SK-N-SH (cell line): ENCODE measurements around the gene WASHC3. TPM values are rescaled to one million over a fixed set of nuclear protein-coding genes. Genes with fewer than 3 reads are reported as not detected.

ENCODE experiments used
- CTCF ChIA-PET: fragments of 300-600, 350-600 bp; formaldehyde crosslinking; extraction: SDS; loops from one replicate; lab custom pipeline; 2021; lab: Yijun Ruan, JAX
- POLR2A ChIA-PET: fragments of 350-600 bp; sonication (Branson Sonifier 250); formaldehyde crosslinking; extraction: SDS; loops from one replicate; lab custom pipeline; 2020; ENCODE audit warnings: antibody characterized with exemption, inconsistent platforms; lab: Yijun Ruan, JAX
- DNase-seq: peaks from one replicate; pipeline ENCODE4 v3.0.0; 2012
- H2AFZ ChIP-seq: fragments of 200-600 bp; sonication (generic); 2 replicates; pipeline ENCODE4 v1.8.1; 2016; ENCODE audit warnings: antibody characterized with exemption, mild to moderate bottlenecking, low read depth
- H3F3A ChIP-seq: fragments of 200-600 bp; sonication (generic); replicated peaks from 2 replicates; pipeline ENCODE3; 2016; ENCODE audit warnings: antibody characterized with exemption, mild to moderate bottlenecking; ENCODE audit not compliant: insufficient read depth
- H3K27ac ChIP-seq, 2 experiments: fragments of 200-500 bp in 1 of 2; fragments of 200-600 bp in 1 of 2; sonication (Bioruptor generic) in 1 of 2; sonication (generic), shearing (Covaris generic) in 1 of 2; 2 replicates each; pipeline versions ENCODE4 v1.5.1 to v1.6.1; 2014 to 2016; ENCODE audit warnings: low read depth in 2 of 2, inconsistent platforms in 1 of 2, low read length in 1 of 2, mild to moderate bottlenecking in 1 of 2, mixed read lengths in 1 of 2
- H3K27me3 ChIP-seq: fragments of 200-600 bp; sonication (generic), shearing (Covaris generic); 2 replicates; pipeline ENCODE4 v1.6.1; 2016; ENCODE audit warnings: mixed run types; ENCODE audit not compliant: insufficient read depth
- H3K36me3 ChIP-seq, 2 experiments: fragments of 200-500 bp in 1 of 2; fragments of 200-600 bp in 1 of 2; sonication (Bioruptor generic) in 1 of 2; sonication (generic) in 1 of 2; replicated peaks in 1 of 2; 2 replicates each; pipeline versions ENCODE3 to v1.5.1; 2014 to 2016; ENCODE audit warnings: low read length in 1 of 2, mild to moderate bottlenecking in 1 of 2; ENCODE audit not compliant: insufficient read depth in 2 of 2, control insufficient read depth in 1 of 2
- H3K4me1 ChIP-seq, 2 experiments: fragments of 200-500 bp in 1 of 2; fragments of 200-600 bp in 1 of 2; sonication (Bioruptor generic) in 1 of 2; sonication (generic), shearing (Covaris generic) in 1 of 2; 2 replicates each; pipeline versions ENCODE4 v1.5.1 to v1.6.1; 2014 to 2016; ENCODE audit warnings: low read depth in 1 of 2, low read length in 1 of 2, mixed run types in 1 of 2; ENCODE audit not compliant: insufficient read depth in 2 of 2, control insufficient read depth in 1 of 2
- H3K4me2 ChIP-seq: fragments of 200-600 bp; sonication (generic), shearing (Covaris generic); 2 replicates; pipeline ENCODE4 v1.6.1; 2017; ENCODE audit warnings: mixed run types
- H3K4me3 ChIP-seq, 2 experiments: fragments of 200-500 bp in 1 of 2; fragments of 200-600 bp in 1 of 2; sonication (Bioruptor generic) in 1 of 2; sonication (generic), shearing (Covaris generic) in 1 of 2; 2 replicates each; pipeline versions ENCODE4 v1.5.1 to v1.8.1; 2014 to 2016; ENCODE audit warnings: low read depth in 2 of 2, inconsistent platforms in 1 of 2, low read length in 1 of 2, mild to moderate bottlenecking in 1 of 2, mixed read lengths in 1 of 2, moderate library complexity in 1 of 2
- H3K79me2 ChIP-seq: fragments of 200-600 bp; sonication (generic); 2 replicates; pipeline ENCODE4 v1.8.1; 2017; ENCODE audit warnings: mild to moderate bottlenecking; ENCODE audit not compliant: insufficient read depth
- H3K9ac ChIP-seq: fragments of 200-600 bp; sonication (generic); 2 replicates; pipeline ENCODE4 v1.6.1; 2017; ENCODE audit warnings: mixed run types
- H3K9me2 ChIP-seq: fragments of 200-600 bp; sonication (generic); 2 replicates; pipeline ENCODE4 v1.6.1; 2017; ENCODE audit warnings: mixed run types
- H3K9me3 ChIP-seq: fragments of 200-600 bp; sonication (generic); 2 replicates; pipeline ENCODE4 v1.6.1; 2017; ENCODE audit warnings: mixed run types, mild to moderate bottlenecking, moderate library complexity
- H4K20me1 ChIP-seq: fragments of 200-600 bp; sonication (generic); 2 replicates; pipeline ENCODE4 v1.6.1; 2017; ENCODE audit warnings: mild to moderate bottlenecking, mixed run types; ENCODE audit not compliant: insufficient read depth
- CHD2 ChIP-seq: fragments of 150-350 bp; IDR thresholded peaks from 2 replicates; pipeline ENCODE4 v1.6.1; 2018; ENCODE audit warnings: low read length; ENCODE audit not compliant: partially characterized antibody
- CTCF ChIP-seq: fragments of 200-600 bp; sonication (generic); IDR thresholded peaks from 2 replicates; pipeline ENCODE4 v1.6.1; 2017; ENCODE audit warnings: antibody characterized with exemption, mild to moderate bottlenecking, moderate library complexity
- ELF1 ChIP-seq: IDR thresholded peaks from 2 replicates; pipeline ENCODE4 v1.4.0; 2012
- EP300 ChIP-seq, 2 experiments: IDR thresholded peaks; 2 replicates each; pipeline versions ENCODE4 v1.4.0 to v1.6.1; 2012; ENCODE audit warnings: borderline replicate concordance in 1 of 2, low read depth in 1 of 2, low read length in 1 of 2
- EZH2phosphoT487 ChIP-seq: fragments of 200-600 bp; sonication (generic); IDR thresholded peaks from 2 replicates; pipeline ENCODE4 v1.6.1; 2017; ENCODE audit warnings: low read depth, mixed run types, mild to moderate bottlenecking, antibody characterized with exemption, moderate library complexity, borderline replicate concordance
- FOSL2 ChIP-seq: IDR thresholded peaks from 2 replicates; pipeline ENCODE4 v1.4.0; 2012; ENCODE audit warnings: low read depth, mild to moderate bottlenecking, moderate library complexity, borderline replicate concordance
- GABPA ChIP-seq: IDR thresholded peaks from 2 replicates; pipeline ENCODE4 v1.4.0; 2012; ENCODE audit warnings: low read depth, mild to moderate bottlenecking
- GATA2 ChIP-seq: sonication (generic); formaldehyde crosslinking; IDR thresholded peaks from 2 replicates; pipeline ENCODE4 v1.5.0; 2020; ENCODE audit warnings: mild to moderate bottlenecking, missing genetic modification reagents
- JUND ChIP-seq: IDR thresholded peaks from 2 replicates; pipeline ENCODE4 v1.4.0; 2012
- MAX ChIP-seq: IDR thresholded peaks from 2 replicates; pipeline ENCODE4 v1.4.0; 2012; ENCODE audit warnings: low read depth
- MXI1 ChIP-seq: IDR thresholded peaks from 2 replicates; pipeline ENCODE4 v1.6.1; 2012; ENCODE audit warnings: mild to moderate bottlenecking, low read depth, low read length, improper control_type of control experiment
- RAD21 ChIP-seq: IDR thresholded peaks from 2 replicates; pipeline ENCODE4 v1.6.1; 2012; ENCODE audit warnings: mild to moderate bottlenecking, low read length
- RCOR1 ChIP-seq: fragments of 150-350 bp; IDR thresholded peaks from 2 replicates; pipeline ENCODE4 v1.6.1; 2017; ENCODE audit warnings: antibody characterized with exemption, low read length
- RXRA ChIP-seq: IDR thresholded peaks from 2 replicates; pipeline ENCODE4 v1.4.0; 2012; ENCODE audit warnings: low read depth, mild to moderate bottlenecking, borderline replicate concordance
- SIN3A ChIP-seq: IDR thresholded peaks from 2 replicates; pipeline ENCODE4 v1.6.1; 2012; ENCODE audit warnings: low read depth, mild to moderate bottlenecking, low read length, moderate library complexity, borderline replicate concordance
- TAF1 ChIP-seq: IDR thresholded peaks from 2 replicates; pipeline ENCODE4 v1.6.1; 2012; ENCODE audit warnings: low read depth, mild to moderate bottlenecking, low read length, moderate library complexity, borderline replicate concordance
- TCF12 ChIP-seq: IDR thresholded peaks from 2 replicates; pipeline ENCODE4 v1.4.0; 2012
- TEAD4 ChIP-seq: IDR thresholded peaks from 2 replicates; pipeline ENCODE4 v1.4.0; 2012; ENCODE audit warnings: mild to moderate bottlenecking, borderline replicate concordance; ENCODE audit not compliant: insufficient read depth
- USF2 ChIP-seq: fragments of 150-350 bp; IDR thresholded peaks from 2 replicates; pipeline ENCODE4 v1.6.1; 2017; ENCODE audit warnings: antibody characterized with exemption, low read length, low read depth, borderline replicate concordance
- YY1 ChIP-seq: IDR thresholded peaks from 2 replicates; pipeline ENCODE4 v1.4.0; 2012; ENCODE audit warnings: low read depth, mild to moderate bottlenecking
- whole genome bisulfite sequencing: methylation state at CpG from one replicate; pipeline ENCODE4 v1.1.6; 2017; ENCODE audit warnings: low lambda C conversion rate; 5-methylcytosine and 5-hydroxymethylcytosine counted together
- polyA plus RNA-seq, 3 experiments: library from polyadenylated mRNA; depleted of rRNA; stranded (reverse); fragments of >200 nt; gene quantifications; 2 replicates each; pipeline ENCODE4 v1.2.3, GENCODE V29; 2012

Gene WASHC3
- polyA plus RNA-seq, 1 of the 3 experiments (the other 2 are of a cell fraction) = 28.5 TPM

GRCh38 chr12:102062419-102062806 is 622 bp upstream of the WASHC3 start:
- CTCF ChIA-PET = no interaction called here
- Histone ChIP-seq H2AFZ (peak overlapping the region; percentile 85), H3K9me2 (no peaks in the 10 kb centered on the region), H3K9me3 (no peaks in the 10 kb centered on the region), H3K9ac (no peak overlapping the region), H3K27me3 (no peaks in the 10 kb centered on the region), H3K4me2 (peak overlapping the region; percentile 56), H3F3A (no peaks in the 10 kb centered on the region), H3K27ac (peak overlapping the region in 1 of 2 experiments; percentile 6; a peak in 1 of 4 replicates), H4K20me1 (no peaks in the 10 kb centered on the region), H3K79me2 (no peaks in the 10 kb centered on the region)
- POLR2A ChIA-PET = interaction anchor here (1.2 kb wide), 1 partner anchor 57 kb away, joined by 3 read pairs; the partner anchor contains the start of gene NUP37
- TF ChIP-seq TCF12 (no peak), RCOR1 (no peak), YY1 (no peak), RAD21 (no peak), GATA2 (CRISPR knock-in tag) (no peak), GABPA (no peak), EZH2phosphoT487 (no peak), TAF1 (no peak)
- TF ChIP-seq, all 33 proteins: peak for 0
- peak overlapping the region; percentile 90 to 97 for H3K4me3 ChIP-seq
- WGBS = 76% methylated on average over 11 of the region's 11 CpGs
- DNase-seq = no peak
- H3K4me1 ChIP-seq = no peaks in the 10 kb centered on the region; a peak in 2 of 4 replicates
- peaks cover 0 to 6% of the 10 kb centered on the region in 2 experiments for H3K36me3 ChIP-seq

- no peaks in the 10 kb centered on the region for H4K20me1 ChIP-seq
- peak overlapping the region; percentile 92 for H3K4me2 ChIP-seq
- H3K4me1 ChIP-seq = no peaks in the 10 kb centered on the region; a peak in 2 of 4 replicates
- no peak for TF ChIP-seq CHD2
- TF ChIP-seq MAX = no peak
- TF ChIP-seq RAD21 = no peak
- TF ChIP-seq ELF1 = no peak
- TF ChIP-seq TAF1 = no peak
- no peak for TF ChIP-seq JUND
- TF ChIP-seq MXI1 = no peak
- TF ChIP-seq, all 33 proteins: peak for 0
- 28% methylated on average over 9 of the region's 9 CpGs for WGBS
- no peak for DNase-seq
- H2AFZ ChIP-seq = peak overlapping the region; percentile 96
- H3K9me2 ChIP-seq = no peaks in the 10 kb centered on the region
- CTCF ChIA-PET = no interaction called here
- no peaks in the 10 kb centered on the region for H3F3A ChIP-seq
- H3K79me2 ChIP-seq = no peaks in the 10 kb centered on the region
- POLR2A ChIA-PET = interaction anchor here (1.2 kb wide), 1 partner anchor 58 kb away, joined by 3 read pairs; the partner anchor contains the start of gene NUP37
- no peaks in the 10 kb centered on the region for H3K27me3 ChIP-seq
- peaks cover 8 to 14% of the 10 kb centered on the region in 2 experiments for H3K36me3 ChIP-seq
- peak overlapping the region; percentile 24 to 81; a peak in 2 of 4 replicates for H3K27ac ChIP-seq
- no peaks in the 10 kb centered on the region for H3K9me3 ChIP-seq
- peak overlapping the region; percentile 90 to 97 for H3K4me3 ChIP-seq
- peak overlapping the region; percentile 84 for H3K9ac ChIP-seq
These were observed 663 bp downstream of the WASHC3 start for GRCh38 chr12:102061096-102061559.

GRCh38 chr12:102059343-102059742 is 2.4 kb downstream of the WASHC3 start:
- CTCF ChIA-PET = no interaction called here
- TF ChIP-seq FOSL2 (no peak), RXRA (no peak), RAD21 (no peak), USF2 (no peak), CTCF (no peak), TEAD4 (no peak), TAF1 (no peak), EZH2phosphoT487 (no peak), EP300 (IDR thresholded peaks at IDR 0.05; ENCODE audit: borderline replicate concordance in 1 of 2, low read depth in 1 of 2, low read length in 1 of 2) (no peak), JUND (no peak), GABPA (no peak), RCOR1 (no peak), SIN3A (no peak)

More at GRCh38 chr12:102059343-102059742, 2.4 kb downstream of the WASHC3 start:
- no peak overlapping the region for H3K4me3 ChIP-seq
- H3K9me3 ChIP-seq = no peaks in the 10 kb centered on the region
- no peaks in the 10 kb centered on the region for H3K9me2 ChIP-seq
- H3F3A ChIP-seq = no peaks in the 10 kb centered on the region
- no peaks in the 10 kb centered on the region for H3K79me2 ChIP-seq
- POLR2A ChIA-PET = no interaction called here
- H2AFZ ChIP-seq = no peak overlapping the region
- no peaks in the 10 kb centered on the region; a peak in 2 of 4 replicates for H3K4me1 ChIP-seq
- H4K20me1 ChIP-seq = no peaks in the 10 kb centered on the region
- H3K36me3 ChIP-seq = peaks cover 14 to 27% of the 10 kb centered on the region in 2 experiments
- DNase-seq = no peak
- H3K9ac ChIP-seq = no peak overlapping the region
- no peaks in the 10 kb centered on the region for H3K27me3 ChIP-seq
- no peak overlapping the region for H3K27ac ChIP-seq
- no peak overlapping the region for H3K4me2 ChIP-seq
